Peyer's patch (tissue), 4 donors: ENCODE data around the gene RSBN1L. TPM values are rescaled to one million over a fixed set of nuclear protein-coding genes. Genes with fewer than 3 reads are reported as not detected.

Source experiments
- DNase-seq, 3 donors: peaks; one replicate each; pipeline ENCODE4 v3.0.0-alpha.2; 2017 to 2019
- H3K27ac ChIP-seq, 4 donors: fragments of 200-600 bp; sonication (generic); one replicate each; pipeline ENCODE4 v1.5.1; 2016 to 2019
- H3K27me3 ChIP-seq, 2 donors: fragments of 200-600 bp; sonication (generic); one replicate each; pipeline ENCODE4 v1.5.1; 2019
- H3K36me3 ChIP-seq, 3 donors: fragments of 200-600 bp; sonication (generic); one replicate each; pipeline ENCODE4 v1.5.1; 2016 to 2019
- H3K4me1 ChIP-seq, 4 donors: fragments of 200-600 bp; sonication (generic); one replicate each; pipeline ENCODE4 v1.5.1; 2016 to 2019
- H3K4me3 ChIP-seq, 4 donors: fragments of 200-600 bp; sonication (generic); 1 replicate in 3 of 4; 2 replicates in 1 of 4; pipeline ENCODE4 v1.5.1; 2016 to 2019; ENCODE audit warnings: mild to moderate bottlenecking in 1 of 4
- H3K9me3 ChIP-seq, 4 donors: fragments of 200-600 bp; sonication (generic); one replicate each; pipeline ENCODE4 v1.5.1; 2016 to 2019; ENCODE audit warnings: mild to moderate bottlenecking in 1 of 4
- POLR2A ChIP-seq, 2 donors: fragments of 450-650 bp; IDR thresholded peaks; one replicate each; pipeline ENCODE4 v1.5.1; 2017; ENCODE audit warnings: antibody characterized with exemption in 2 of 2, mild to moderate bottlenecking in 2 of 2, moderate library complexity in 2 of 2
- total RNA-seq, 4 donors: library from RNA; depleted of rRNA; stranded (reverse); fragments of >200 nt; gene quantifications; one replicate each; pipeline ENCODE4 v1.1.0, GENCODE V29; 2016
- TF ChIP-seq, protein P1 (sequence below), 6 experiments: fragments of 450-650 bp in 4 of 6; fragments of 200-600 bp in 2 of 6; sonication (generic) in 1 of 6; IDR thresholded peaks; one replicate each; pipeline ENCODE4 v1.5.1; 2017 to 2019; ENCODE audit warnings: antibody characterized with exemption in 6 of 6, mild to moderate bottlenecking in 3 of 6, moderate library complexity in 1 of 6

Gene RSBN1L
- total RNA-seq, 4 donors from 2014 or later: 18.9 to 57.8 (median 23.6) TPM

DNA sequence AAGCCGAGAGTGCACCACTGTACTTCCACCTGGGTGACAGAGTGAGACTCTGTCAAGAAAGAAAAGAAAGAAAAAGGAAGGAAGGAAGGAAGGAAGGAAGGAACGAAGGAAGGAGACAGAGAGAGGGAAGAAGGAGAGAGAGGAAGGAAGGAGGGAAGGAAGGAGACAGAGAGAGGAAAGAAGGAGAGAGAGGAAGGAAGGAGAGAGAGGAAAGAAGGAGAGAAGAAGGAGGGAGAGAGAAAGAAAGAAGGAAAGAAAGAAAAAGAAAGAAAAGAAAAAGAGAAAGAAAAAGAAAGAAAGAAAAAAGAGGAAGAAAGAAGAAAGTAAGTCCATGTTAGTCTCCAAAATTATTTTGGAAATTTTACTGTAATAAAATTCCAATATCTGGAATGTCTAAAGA is 33.4 kb upstream of the RSBN1L start:
- TF ChIP-seq POLR2A (IDR thresholded peaks at IDR 0.05): no peak
- TF ChIP-seq, protein P1, sequence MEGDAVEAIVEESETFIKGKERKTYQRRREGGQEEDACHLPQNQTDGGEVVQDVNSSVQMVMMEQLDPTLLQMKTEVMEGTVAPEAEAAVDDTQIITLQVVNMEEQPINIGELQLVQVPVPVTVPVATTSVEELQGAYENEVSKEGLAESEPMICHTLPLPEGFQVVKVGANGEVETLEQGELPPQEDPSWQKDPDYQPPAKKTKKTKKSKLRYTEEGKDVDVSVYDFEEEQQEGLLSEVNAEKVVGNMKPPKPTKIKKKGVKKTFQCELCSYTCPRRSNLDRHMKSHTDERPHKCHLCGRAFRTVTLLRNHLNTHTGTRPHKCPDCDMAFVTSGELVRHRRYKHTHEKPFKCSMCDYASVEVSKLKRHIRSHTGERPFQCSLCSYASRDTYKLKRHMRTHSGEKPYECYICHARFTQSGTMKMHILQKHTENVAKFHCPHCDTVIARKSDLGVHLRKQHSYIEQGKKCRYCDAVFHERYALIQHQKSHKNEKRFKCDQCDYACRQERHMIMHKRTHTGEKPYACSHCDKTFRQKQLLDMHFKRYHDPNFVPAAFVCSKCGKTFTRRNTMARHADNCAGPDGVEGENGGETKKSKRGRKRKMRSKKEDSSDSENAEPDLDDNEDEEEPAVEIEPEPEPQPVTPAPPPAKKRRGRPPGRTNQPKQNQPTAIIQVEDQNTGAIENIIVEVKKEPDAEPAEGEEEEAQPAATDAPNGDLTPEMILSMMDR (IDR thresholded peaks at IDR 0.05): no peak
- Histone ChIP-seq H3K9me3 (no peaks in the 10 kb centered on the region), H3K4me1 (peaks cover 0 to 4% (median 2%) of the 10 kb centered on the region in 4 donors), H3K36me3 (peaks cover 0 to 7% (median 0%) of the 10 kb centered on the region in 3 donors), H3K27me3 (no peaks in the 10 kb centered on the region), H3K4me3 (no peak overlapping the region), H3K27ac (no peak overlapping the region)
- no peak for DNase-seq

DNA sequence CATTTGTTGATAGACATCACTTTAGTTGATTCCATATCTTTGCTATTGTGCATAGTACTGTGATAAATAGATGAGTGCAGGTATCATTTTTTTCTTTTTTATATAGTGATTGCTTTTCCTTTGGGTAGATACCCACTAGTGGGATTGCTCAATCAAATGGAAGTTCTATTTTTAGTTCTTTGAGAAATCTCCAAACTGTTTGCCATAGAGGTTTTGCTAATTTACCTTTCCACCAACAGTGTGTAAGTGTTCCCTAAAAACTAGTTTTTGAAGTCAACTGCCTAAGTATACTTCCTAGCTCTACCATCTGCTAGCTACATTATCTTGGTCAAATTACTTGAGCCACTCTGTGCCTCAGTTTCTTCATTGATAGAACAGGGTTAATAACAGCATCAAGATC is 31.5 kb upstream of the RSBN1L start:
- TF ChIP-seq, protein P1 (IDR thresholded peaks at IDR 0.05): no peak
- no peak for TF ChIP-seq POLR2A (IDR thresholded peaks at IDR 0.05)
- peaks cover 0 to 4% (median 2%) of the 10 kb centered on the region in 4 donors for H3K4me1 ChIP-seq
- DNase-seq: no peak
- H3K27ac ChIP-seq: no peak overlapping the region
- no peaks in the 10 kb centered on the region for H3K27me3 ChIP-seq
- H3K9me3 ChIP-seq: no peaks in the 10 kb centered on the region
- peaks cover 0 to 7% (median 0%) of the 10 kb centered on the region in 3 donors for H3K36me3 ChIP-seq
- H3K4me3 ChIP-seq: no peak overlapping the region

DNA sequence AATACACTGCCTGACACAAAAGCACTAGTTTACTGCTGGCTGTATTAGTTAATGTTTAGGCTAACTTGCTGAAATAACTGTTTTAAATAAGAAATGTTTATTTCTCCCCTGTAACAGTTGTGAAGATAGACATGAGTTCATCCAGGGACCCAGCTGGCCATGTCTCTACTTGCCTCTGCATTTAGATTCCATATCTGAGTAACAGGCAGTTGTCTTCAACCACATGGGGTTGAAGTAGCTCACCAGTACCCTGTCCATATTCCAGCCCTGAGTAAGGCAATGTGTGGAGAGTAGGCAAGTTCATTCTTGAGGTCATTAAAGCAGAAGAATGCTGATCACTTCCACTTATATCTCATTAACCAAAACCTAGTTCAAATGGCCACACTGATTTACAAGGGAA is 31.1 kb upstream of the RSBN1L start:
- Histone ChIP-seq H3K4me1 (peaks cover 0 to 4% (median 2%) of the 10 kb centered on the region in 4 donors), H3K27ac (no peak overlapping the region), H3K27me3 (no peaks in the 10 kb centered on the region), H3K36me3 (peaks cover 0 to 6% (median 0%) of the 10 kb centered on the region in 3 donors), H3K9me3 (no peaks in the 10 kb centered on the region), H3K4me3 (no peak overlapping the region)
- no peak for DNase-seq
- TF ChIP-seq, protein P1 (IDR thresholded peaks at IDR 0.05): no peak
- no peak for TF ChIP-seq POLR2A (IDR thresholded peaks at IDR 0.05)

DNA sequence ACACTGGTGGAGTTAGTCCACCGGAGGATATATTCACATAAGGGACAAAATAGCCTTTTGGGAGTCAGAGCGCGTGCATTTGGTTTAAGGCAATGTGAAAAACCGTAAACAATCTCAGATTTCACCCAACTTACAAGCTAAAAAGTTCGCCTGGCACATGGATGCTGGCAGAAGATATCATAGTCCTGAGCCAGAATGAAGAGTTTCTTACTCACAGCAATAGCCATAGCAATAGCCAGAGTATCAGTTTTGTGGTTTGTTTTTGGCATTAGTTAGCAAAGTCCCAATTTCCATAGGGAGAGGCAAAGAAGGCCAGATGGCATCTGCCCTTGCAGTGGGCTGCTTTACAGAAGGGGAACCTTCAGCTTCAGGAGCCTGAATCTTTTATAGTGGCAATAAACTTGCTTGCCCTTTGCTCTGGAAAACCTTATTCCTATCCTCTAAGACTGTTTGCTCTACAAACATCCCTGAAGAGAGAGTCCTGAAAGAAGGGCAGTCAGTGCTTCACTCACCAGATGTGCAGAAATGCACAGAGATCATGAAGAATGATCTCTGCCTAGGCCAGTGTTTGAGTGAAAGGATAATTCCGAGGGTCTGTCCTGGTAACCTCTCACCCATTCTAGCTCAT is 28.7 kb upstream of the RSBN1L start:
- Histone ChIP-seq H3K36me3 (no peaks in the 10 kb centered on the region), H3K4me3 (no peak overlapping the region), H3K9me3 (no peaks in the 10 kb centered on the region), H3K27ac (peak overlapping the region in 1 of 4 donors; percentile 50), H3K4me1 (peaks cover 0 to 4% (median 2%) of the 10 kb centered on the region in 4 donors), H3K27me3 (no peaks in the 10 kb centered on the region)
- TF ChIP-seq, protein P1 (IDR thresholded peaks at IDR 0.05): no peak
- no peak for TF ChIP-seq POLR2A (IDR thresholded peaks at IDR 0.05)
- no peak for DNase-seq

DNA sequence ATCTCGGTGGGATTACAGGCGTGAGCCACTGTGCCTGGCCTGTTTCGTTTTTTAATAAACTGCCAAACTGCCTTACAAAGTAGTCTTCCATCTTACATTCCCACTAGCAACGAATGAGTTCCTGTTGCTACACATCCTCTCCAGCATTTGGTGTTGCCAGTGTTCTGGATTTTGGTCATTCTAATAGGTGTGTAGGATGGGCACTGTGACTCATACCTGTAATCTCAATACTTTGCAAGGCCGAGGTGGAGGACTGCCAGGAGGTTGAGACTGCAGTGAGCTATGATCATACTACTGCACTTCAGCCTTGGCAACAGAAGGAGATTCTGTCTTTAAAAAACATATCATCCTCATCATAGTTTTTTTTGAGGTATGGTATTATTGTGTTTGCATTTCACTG is 21.4 kb upstream of the RSBN1L start:
- Histone ChIP-seq H3K36me3 (no peaks in the 10 kb centered on the region), H3K9me3 (no peaks in the 10 kb centered on the region), H3K4me3 (no peak overlapping the region), H3K27me3 (no peaks in the 10 kb centered on the region), H3K27ac (no peak overlapping the region), H3K4me1 (peaks cover 0 to 6% (median 0%) of the 10 kb centered on the region in 4 donors)
- DNase-seq: peak in 2 of 3 donors; percentile 57 to 72
- TF ChIP-seq, protein P1 (IDR thresholded peaks at IDR 0.05): no peak
- no peak for TF ChIP-seq POLR2A (IDR thresholded peaks at IDR 0.05)
